ENCODE measurements around the gene RIC3. TPM values are rescaled to one million over a fixed set of nuclear protein-coding genes. Genes with fewer than 3 reads are reported as not detected.
A peak's percentile ranks its signal among the peaks of the same experiment; 100 is the strongest.

Gene RIC3
- total and polyA plus RNA-seq, 2 of the 8 experiments (the other 6 are each of a cell fraction or from before 2014, with no cell fraction given) = 6.4 to 15.5 TPM

GRCh38 chr11:8059571-8060011 lies 109.2 kb downstream of the RIC3 start:
- H4K91ac ChIP-seq (replicated peaks; ENCODE audit: insufficient read length, low read length) = no peak overlapping the region
- TF ChIP-seq, protein P1, sequence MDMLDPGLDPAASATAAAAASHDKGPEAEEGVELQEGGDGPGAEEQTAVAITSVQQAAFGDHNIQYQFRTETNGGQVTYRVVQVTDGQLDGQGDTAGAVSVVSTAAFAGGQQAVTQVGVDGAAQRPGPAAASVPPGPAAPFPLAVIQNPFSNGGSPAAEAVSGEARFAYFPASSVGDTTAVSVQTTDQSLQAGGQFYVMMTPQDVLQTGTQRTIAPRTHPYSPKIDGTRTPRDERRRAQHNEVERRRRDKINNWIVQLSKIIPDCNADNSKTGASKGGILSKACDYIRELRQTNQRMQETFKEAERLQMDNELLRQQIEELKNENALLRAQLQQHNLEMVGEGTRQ (IDR thresholded peaks at IDR 0.05; ENCODE audit: low read length) = no peak
- no peak for TF ChIP-seq EZH2 (IDR thresholded peaks at IDR 0.05; ENCODE audit: low read depth, low read length, severe bottlenecking)
- no peak for TF ChIP-seq CHD2 (IDR thresholded peaks at IDR 0.05; ENCODE audit: low read length)
- no peak for TF ChIP-seq ASH2L (IDR thresholded peaks at IDR 0.05; ENCODE audit: low read length)
- no peak for TF ChIP-seq FOSL1 (IDR thresholded peaks at IDR 0.05; ENCODE audit: insufficient read depth, low read depth, low read length)
- no peak for TF ChIP-seq RNF2 (IDR thresholded peaks at IDR 0.05; ENCODE audit: borderline replicate concordance, low read depth, low read length, missing control alignments, poor library complexity, severe bottlenecking)
- TF ChIP-seq CTBP2 (IDR thresholded peaks at IDR 0.05; ENCODE audit: borderline replicate concordance, insufficient read depth, insufficient read length, low read length) = no peak
- no peak for TF ChIP-seq TEAD4 (IDR thresholded peaks at IDR 0.05; ENCODE audit: low read depth, low read length)
- no peak for TF ChIP-seq SIRT6 (IDR thresholded peaks at IDR 0.05; ENCODE audit: low read length)
- no peak for TF ChIP-seq SP4 (IDR thresholded peaks at IDR 0.05; ENCODE audit: low read length)

More at GRCh38 chr11:8059571-8060011, 109.2 kb downstream of the RIC3 start:
- Histone ChIP-seq H3K79me2 (ENCODE audit: control insufficient read depth in 1 of 2, insufficient read depth in 2 of 2, low read length in 2 of 2) (no peaks in the 10 kb centered on the region), H2BK15ac (ENCODE audit: low read length) (no peak overlapping the region), H2BK12ac (ENCODE audit: low read depth, low read length) (no peak overlapping the region), H2BK20ac (ENCODE audit: low read length) (no peak overlapping the region), H4K20me1 (replicated peaks in 1 of 2; ENCODE audit: control insufficient read depth in 1 of 2, insufficient read depth in 2 of 2, low read length in 2 of 2) (no peaks in the 10 kb centered on the region), H3K14ac (ENCODE audit: insufficient read length) (no peak overlapping the region), H3K36me3 (ENCODE audit: control insufficient read depth in 2 of 4, insufficient read depth in 4 of 4, low read length in 3 of 4) (no peaks in the 10 kb centered on the region), H2BK120ac (replicated peaks; ENCODE audit: low read depth, low read length) (no peak overlapping the region), H3K56ac (replicated peaks; ENCODE audit: insufficient read length, low read depth, low read length) (no peak overlapping the region), H4K8ac (ENCODE audit: extremely low read depth, insufficient read depth, low read length) (no peak overlapping the region), H3K9me3 (ENCODE audit: insufficient read depth in 2 of 2, low read depth in 1 of 2, low read length in 1 of 2) (no peaks in the 10 kb centered on the region), H3K27ac (ENCODE audit: low read depth, low read length) (no peak overlapping the region), H3K4ac (replicated peaks; ENCODE audit: insufficient read length, low read depth, low read length) (no peak overlapping the region), H3K9ac (replicated peaks in 1 of 4; ENCODE audit: extremely low read depth in 1 of 4, low read depth in 3 of 4, low read length in 3 of 4) (no peak overlapping the region), H3K4me1 (replicated peaks in 1 of 4; ENCODE audit: control insufficient read depth in 3 of 4, insufficient read depth in 4 of 4, low read length in 3 of 4) (peaks cover 0 to 5% (median 0%) of the 10 kb centered on the region in 4 experiments; a peak in 2 of 7 replicates), H3K79me1 (ENCODE audit: low read depth, low read length) (no peaks in the 10 kb centered on the region), H3K4me3 (ENCODE audit: extremely low read depth in 1 of 4, insufficient read depth in 2 of 4, low read depth in 3 of 4, low read length in 4 of 4) (no peak overlapping the region), H3K27me3 (replicated peaks in 1 of 4; ENCODE audit: control insufficient read depth in 3 of 4, extremely low read depth in 1 of 4, insufficient read depth in 3 of 4, low read length in 3 of 4) (no peaks in the 10 kb centered on the region), H2BK5ac (ENCODE audit: low read depth, low read length) (no peak overlapping the region), H3K23me2 (ENCODE audit: low read depth, low read length) (no peaks in the 10 kb centered on the region), H3K23ac (ENCODE audit: insufficient read length) (no peak overlapping the region), H2AK5ac (ENCODE audit: low read depth, low read length) (no peak overlapping the region), H3K18ac (ENCODE audit: extremely low read depth, low read length) (peak overlapping the region; percentile 32; the same call in 1 of the 2 replicates), H3K4me2 (ENCODE audit: insufficient read depth in 1 of 2, low read depth in 2 of 2, low read length in 2 of 2) (no peak overlapping the region), H2AFZ (ENCODE audit: low read length) (peak overlapping the region; percentile 3; the same call in 1 of the 2 replicates), H4K5ac (ENCODE audit: insufficient read length, low read depth, low read length) (no peak overlapping the region)
- DNase-seq (ENCODE audit: low read depth in 1 of 2, low spot score in 2 of 2) = no peak
- ChIA-PET POLR2A (ENCODE audit: partially characterized antibody) (interaction anchor here (0.9 kb wide), 1 partner anchor 9 kb away, joined by 3 read pairs; no protein-coding TSS in a partner anchor), CTCF (ENCODE audit: partially characterized antibody) (interaction anchor here (1.1 to 5.7 kb wide), 10 partner anchors 8 to 53 kb away, joined by 3 to 74 read pairs (median 8); no protein-coding TSS in a partner anchor)
- no peak for FAIRE-seq
- WGBS, 2 experiments (ENCODE audit: extremely low coverage in 1 of 2, insufficient coverage in 1 of 2, insufficient read length in 1 of 2, insufficient replicate concordance in 2 of 2, low coverage in 1 of 2, low lambda C conversion rate in 2 of 2, missing lambda C conversion rate in 1 of 2) = 72% methylated on average over 10 of the region's 10 CpGs; no CpG with 5 or more reads in 1 of the 2 experiments
